Right renal pelvis (tissue), 4 donors: ENCODE measurements around the gene WDR49. TPM values are rescaled to one million over a fixed set of nuclear protein-coding genes. Genes with fewer than 3 reads are reported as not detected.
A peak's percentile ranks its signal among the peaks of the same experiment; 100 is the strongest.

Source experiments
- DNase-seq, 4 donors: peaks; one replicate each; pipeline ENCODE4 v3.0.0-alpha.2; 2013; ENCODE audit warnings: low read depth in 4 of 4, low spot score in 3 of 4, missing footprints in 1 of 4
- polyA plus RNA-seq, 4 donors: library from polyadenylated mRNA; unstranded; fragments of 120-200 nt; gene quantifications; one replicate each; pipeline ENCODE4 v1.2.1, GENCODE V29; 2013; ENCODE audit not compliant: insufficient read length in 4 of 4

Gene WDR49
- 1 to 10 TPM; 2.1 to 3.0 (median 2.5) TPM for polyA plus RNA-seq

- no peak for DNase-seq
Observed at GRCh38 chr3:167653760-167654159, at the start of gene WDR49. TSS of gene WDR49 (minus strand) at chr3:167653942. CDS start at chr3:167653425, 517 bp downstream.

DNA sequence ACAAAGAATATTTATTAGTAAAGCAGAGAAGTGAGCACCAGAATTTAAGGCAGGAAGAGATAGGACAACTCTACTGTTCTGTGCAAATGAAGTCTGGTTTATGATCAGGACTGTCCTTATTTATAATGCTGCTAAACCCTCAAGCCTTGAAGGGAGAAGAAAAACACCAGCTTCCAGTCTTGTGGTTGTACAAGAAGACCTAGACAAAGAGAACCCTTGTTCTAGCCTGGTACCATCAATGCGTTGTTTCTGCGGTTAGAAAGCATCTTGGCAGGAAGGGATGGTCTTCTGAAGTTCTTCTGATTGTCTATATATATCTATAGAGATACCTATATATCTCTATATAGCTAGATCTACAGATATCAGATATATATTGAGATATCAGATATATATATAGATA is 47.2 kb upstream of the WDR49 start:
- no peak for DNase-seq

- DNase-seq = no peak
Observed at GRCh38 chr3:167700046-167700445, 46.3 kb upstream of the WDR49 start.

DNA sequence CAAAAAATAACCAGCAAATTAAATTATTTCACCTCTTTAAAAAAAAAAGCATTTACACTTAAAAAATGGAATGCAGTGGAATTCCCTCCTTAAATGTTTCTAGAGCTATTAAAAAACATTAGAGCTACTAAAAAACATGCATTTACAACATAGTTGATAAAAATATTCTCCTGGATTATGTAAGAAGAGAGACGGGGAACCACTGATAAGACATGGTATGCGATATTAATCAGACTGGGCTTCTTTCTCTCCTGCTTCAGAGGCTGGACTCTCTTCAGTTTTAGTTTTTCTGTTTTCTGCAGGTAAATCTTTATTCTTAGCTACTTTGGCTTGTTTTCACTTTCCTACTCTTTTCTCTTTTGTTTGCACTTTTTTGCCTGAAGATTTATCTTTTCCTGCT is 40.4 kb upstream of the WDR49 start:
- DNase-seq = no peak

- DNase-seq = no peak
Observed at GRCh38 chr3:167691366-167691765, 37.6 kb upstream of the WDR49 start.

GRCh38 chr3:167684388-167684993 is 30.7 kb upstream of the WDR49 start:
- peak; percentile 36 to 57 (median 44) for DNase-seq

GRCh38 chr3:167679526-167679925 is 25.8 kb upstream of the WDR49 start:
- no peak for DNase-seq

- DNase-seq = no peak
Observed at GRCh38 chr3:167675848-167676247, 22.1 kb upstream of the WDR49 start.

GRCh38 chr3:167673221-167673620 is 19.5 kb upstream of the WDR49 start:
- no peak for DNase-seq

- DNase-seq = no peak
Observed at GRCh38 chr3:167671878-167672427, 18.2 kb upstream of the WDR49 start.

- DNase-seq = no peak
Observed at GRCh38 chr3:167669699-167670098, 16.0 kb upstream of the WDR49 start.

DNA sequence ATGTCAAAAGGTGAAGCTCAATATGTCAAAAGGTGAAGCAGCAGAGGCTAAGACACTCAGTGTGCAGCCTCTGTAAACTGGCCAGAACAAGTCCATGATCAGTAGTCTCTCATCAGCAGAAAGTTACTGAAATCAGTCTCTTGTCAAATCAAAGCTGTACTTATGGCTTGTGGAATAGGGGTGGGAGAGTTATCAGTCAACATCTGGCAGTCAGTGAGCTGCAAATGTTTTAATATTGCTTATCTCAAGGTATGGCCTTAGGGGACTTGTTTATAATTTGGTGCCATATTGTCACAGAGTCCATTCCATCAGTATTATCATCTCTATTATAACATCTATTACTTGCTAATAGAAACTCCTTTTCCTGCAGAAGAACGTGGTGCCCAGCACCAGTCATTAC is 14.9 kb upstream of the WDR49 start:
- DNase-seq = no peak

GRCh38 chr3:167666563-167666962 is 12.8 kb upstream of the WDR49 start:
- DNase-seq = no peak

DNA sequence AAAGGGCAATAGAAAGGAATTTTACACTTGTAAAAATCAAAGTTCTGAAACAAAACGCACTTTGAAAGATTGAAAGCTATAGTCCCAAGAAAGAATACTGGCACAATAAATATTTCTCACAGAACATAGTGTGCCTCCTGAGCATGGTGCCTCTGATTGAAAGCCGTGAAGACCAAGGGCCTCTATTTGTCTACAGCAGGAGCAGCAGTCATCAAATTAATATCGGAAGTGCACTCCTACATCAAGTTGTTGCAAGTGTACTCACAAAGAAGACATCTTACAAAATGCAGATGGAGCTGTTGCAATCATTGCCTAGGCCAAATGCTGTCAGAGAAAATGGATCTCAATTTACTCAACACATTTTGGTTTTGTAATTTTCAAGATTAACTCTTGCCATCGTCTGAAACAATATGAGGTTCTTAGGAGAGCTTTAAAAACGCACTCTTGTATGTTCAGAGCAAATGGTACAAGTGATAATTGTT is 9.2 kb upstream of the WDR49 start:
- DNase-seq = no peak

DNA sequence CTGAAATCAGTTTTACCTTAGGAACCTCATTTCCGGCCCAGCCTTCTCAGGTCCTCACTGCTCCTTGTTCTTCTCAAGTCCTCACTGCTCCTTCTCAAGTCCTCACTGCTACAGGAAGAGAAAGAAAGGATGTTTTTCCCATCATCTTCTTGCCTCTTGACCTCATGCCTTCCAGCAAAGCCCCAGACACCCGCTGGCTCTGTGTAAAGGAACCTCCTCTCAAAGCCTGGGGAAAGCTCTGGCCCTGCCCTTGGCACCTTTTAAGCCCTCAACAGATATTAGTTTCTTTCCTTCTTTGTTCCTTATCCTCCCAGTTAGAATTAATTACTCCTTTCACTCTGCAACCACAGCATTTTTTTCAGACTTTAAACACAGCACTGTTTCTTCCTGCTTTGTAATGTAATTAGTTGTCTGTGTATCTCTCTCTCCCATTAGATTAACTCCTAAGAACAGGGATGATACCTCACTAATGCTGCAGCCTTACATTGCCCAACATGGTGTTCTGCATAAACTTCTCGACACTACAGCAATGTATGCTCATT is 4.0 kb upstream of the WDR49 start:
- DNase-seq = no peak

GRCh38 chr3:167656821-167657220 is 3.1 kb upstream of the WDR49 start:
- DNase-seq = no peak

DNA sequence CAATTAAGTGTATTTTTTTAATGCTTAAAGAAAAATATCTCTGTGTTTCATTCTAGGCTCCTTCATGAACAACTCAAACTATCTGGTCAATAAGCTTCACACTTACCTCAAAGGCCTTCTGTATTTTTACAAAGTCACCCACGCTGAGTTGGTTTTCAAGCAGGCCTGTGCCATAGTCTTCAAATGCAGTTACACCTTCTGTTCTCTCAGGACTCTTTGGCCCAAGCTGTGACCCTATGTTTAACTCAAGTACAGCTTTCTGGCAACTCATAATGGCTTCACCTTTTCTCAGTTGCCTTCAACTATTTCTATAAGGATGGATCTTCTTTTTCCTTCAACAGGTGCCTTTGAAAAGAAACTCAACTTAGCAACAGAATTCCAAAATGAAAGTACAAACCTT is 587 bp downstream of the WDR49 start:
- DNase-seq = no peak

DNA sequence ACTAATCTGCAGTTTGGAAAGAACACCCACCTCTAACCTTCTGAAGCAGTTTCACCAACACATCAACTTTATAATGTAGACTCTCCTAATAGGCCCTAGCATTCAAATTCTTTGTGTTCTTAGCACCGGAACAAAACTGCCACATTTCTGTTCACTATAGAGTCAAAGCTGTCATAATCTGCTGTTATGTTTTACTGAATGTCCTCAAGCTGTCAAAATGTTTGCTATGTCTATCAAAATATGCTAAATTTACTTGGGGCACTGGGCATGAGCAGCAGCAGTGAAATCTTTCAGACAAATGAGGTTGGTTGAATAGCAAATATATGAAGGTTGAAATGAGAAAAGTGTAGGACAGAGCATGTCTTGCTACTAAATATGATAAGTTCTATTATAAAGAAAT is 1.9 kb downstream of the WDR49 start:
- no peak for DNase-seq

DNA sequence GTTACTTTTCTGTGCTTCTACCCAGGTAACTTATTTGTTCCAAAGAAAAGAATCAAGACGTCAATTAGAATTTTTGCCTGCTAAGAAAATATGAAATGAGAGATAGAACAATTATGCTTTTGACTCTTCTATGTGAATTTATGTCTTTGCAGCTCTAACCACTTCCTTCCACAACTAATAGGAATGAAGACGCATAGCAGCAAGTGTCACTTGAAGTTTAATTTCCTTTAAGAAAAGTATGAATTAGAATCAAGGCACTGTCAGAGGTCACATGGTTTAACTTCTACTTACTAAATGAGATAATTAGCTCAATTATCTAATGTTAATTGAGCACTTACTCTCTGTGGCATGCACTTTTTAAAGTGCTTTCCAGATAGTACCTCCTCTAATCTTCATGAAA is 3.3 kb downstream of the WDR49 start:
- DNase-seq = no peak

DNA sequence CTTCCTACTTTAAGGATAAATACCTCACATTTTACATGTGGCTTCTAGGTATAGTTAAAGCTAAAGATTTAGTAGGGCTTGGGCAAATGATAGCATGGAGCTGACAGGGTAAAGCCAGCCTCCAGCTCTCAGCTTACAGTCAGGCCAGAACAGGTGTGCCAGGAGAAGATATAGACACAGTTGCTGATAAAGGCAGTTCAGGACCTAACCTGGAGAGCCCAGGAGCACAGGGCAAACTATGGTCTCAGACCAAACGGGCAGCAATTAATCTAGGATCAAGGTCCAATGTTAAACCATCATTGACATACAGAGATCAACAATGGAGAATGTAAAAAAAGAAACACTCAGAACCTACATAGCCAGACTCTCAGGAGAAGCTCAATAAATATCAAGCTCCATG is 4.0 kb downstream of the WDR49 start:
- DNase-seq = no peak

DNA sequence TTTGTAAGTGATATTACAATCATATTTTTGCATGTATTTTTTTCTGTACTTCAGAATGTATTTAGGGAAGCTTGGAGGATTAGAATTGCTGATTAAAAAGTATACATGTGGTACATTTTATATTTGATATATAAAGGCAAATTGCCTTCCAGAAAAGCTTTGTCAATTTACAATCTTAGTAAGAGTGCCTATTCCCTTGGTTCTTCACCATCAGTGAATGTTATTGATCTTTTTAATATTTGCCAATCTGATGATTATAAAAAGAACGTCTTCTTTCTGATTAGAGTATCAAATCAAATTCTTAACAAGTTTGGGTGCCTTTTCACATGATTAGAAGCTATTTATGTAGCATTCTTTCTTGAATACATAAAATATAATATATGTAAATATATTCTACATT is 9.1 kb downstream of the WDR49 start:
- DNase-seq = no peak

DNA sequence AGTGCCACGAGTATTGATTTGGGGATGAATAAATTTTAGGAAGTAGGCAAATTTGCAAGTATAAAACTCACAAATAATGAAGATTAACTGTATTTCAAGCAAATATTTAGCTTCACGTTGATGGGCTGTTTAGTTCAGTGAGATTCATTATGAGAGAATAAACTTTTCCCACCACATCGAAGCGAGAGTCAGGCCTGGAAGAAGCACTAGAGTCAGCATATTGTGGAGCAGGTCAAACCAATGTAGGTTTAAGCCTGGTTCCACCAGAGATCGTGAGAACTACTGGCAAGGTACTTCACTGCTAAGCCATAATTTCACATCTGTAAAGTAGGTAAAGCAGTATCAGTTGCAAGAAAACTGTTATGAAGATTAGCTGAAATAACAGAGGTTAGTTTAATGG is 22.3 kb downstream of the WDR49 start:
- DNase-seq = no peak
